Astrocyte (in vitro differentiated cells and primary cell): ENCODE results near the gene MIDN. TPM values are rescaled to one million over a fixed set of nuclear protein-coding genes. Genes with fewer than 3 reads are reported as not detected.

ENCODE experiments used
- DNase-seq: peaks from one replicate; pipeline ENCODE4 v3.0.0-alpha.2; 2010; ENCODE audit warnings: low read depth
- FAIRE-seq: peaks from 2 replicates; lab custom pipeline; 2011; peaks lifted over from hg19 to GRCh38; lab: Jason Lieb, UNC
- H2AFZ ChIP-seq: 2 replicates; pipeline ENCODE4 v1.6.0; 2012; ENCODE audit warnings: low read depth, low read length, inconsistent platforms
- H3K27ac ChIP-seq: 2 replicates; pipeline ENCODE4 v1.5.1; 2011; ENCODE audit warnings: low read depth, low read length, inconsistent platforms
- H3K27me3 ChIP-seq: 2 replicates; pipeline ENCODE4 v1.6.0; 2011; ENCODE audit warnings: low read length, inconsistent platforms; ENCODE audit not compliant: insufficient read depth
- H3K36me3 ChIP-seq: 2 replicates; pipeline ENCODE4 v1.5.1; 2011; ENCODE audit warnings: low read length, inconsistent platforms; ENCODE audit not compliant: insufficient read depth
- H3K4me1 ChIP-seq: 2 replicates; pipeline ENCODE4 v1.5.1; 2011; ENCODE audit warnings: low read length, inconsistent platforms; ENCODE audit not compliant: insufficient read depth
- H3K4me2 ChIP-seq: 2 replicates; pipeline ENCODE4 v1.6.0; 2012; ENCODE audit warnings: low read length, inconsistent platforms
- H3K4me3 ChIP-seq: 2 replicates; pipeline ENCODE4 v1.5.1; 2011; ENCODE audit warnings: low read depth, mild to moderate bottlenecking, low read length, inconsistent platforms; ENCODE audit not compliant: insufficient read depth
- H3K79me2 ChIP-seq: 2 replicates; pipeline ENCODE4 v1.6.0; 2012; ENCODE audit warnings: mild to moderate bottlenecking, low read length, inconsistent platforms; ENCODE audit not compliant: insufficient read depth
- H3K9ac ChIP-seq: 2 replicates; pipeline ENCODE4 v1.6.0; 2012; ENCODE audit warnings: mild to moderate bottlenecking, low read length, inconsistent platforms
- H3K9me3 ChIP-seq: 2 replicates; pipeline ENCODE4 v1.5.1; 2012; ENCODE audit warnings: low read depth, mild to moderate bottlenecking, low read length, inconsistent platforms; ENCODE audit not compliant: insufficient read depth
- H4K20me1 ChIP-seq: 2 replicates; pipeline ENCODE4 v1.6.0; 2012; ENCODE audit warnings: low read length, inconsistent platforms; ENCODE audit not compliant: insufficient read depth
- H3K27ac Mint-ChIP-seq: one replicate; pipeline ENCODE4 v1.8.0; 2021; ENCODE audit warnings: mild to moderate bottlenecking, mixed read lengths; ENCODE audit not compliant: unreplicated experiment
- H3K27me3 Mint-ChIP-seq: one replicate; pipeline ENCODE4 v1.8.0; 2021; ENCODE audit warnings: low read depth, mixed read lengths; ENCODE audit not compliant: unreplicated experiment
- H3K36me3 Mint-ChIP-seq: one replicate; pipeline ENCODE4 v1.8.0; 2021; ENCODE audit warnings: low read depth, mixed read lengths; ENCODE audit not compliant: unreplicated experiment
- H3K4me1 Mint-ChIP-seq: one replicate; pipeline ENCODE4 v1.8.0; 2021; ENCODE audit warnings: low read depth, mixed read lengths; ENCODE audit not compliant: unreplicated experiment
- H3K4me3 Mint-ChIP-seq: one replicate; pipeline ENCODE4 v1.8.0; 2021; ENCODE audit warnings: mild to moderate bottlenecking, moderate library complexity, mixed read lengths; ENCODE audit not compliant: unreplicated experiment
- H3K9me3 Mint-ChIP-seq: one replicate; pipeline ENCODE4 v1.8.0; 2021; ENCODE audit warnings: mild to moderate bottlenecking, mixed read lengths; ENCODE audit not compliant: unreplicated experiment
- EZH2 ChIP-seq: IDR thresholded peaks from 2 replicates; pipeline ENCODE4 v1.6.1; 2012; ENCODE audit warnings: mild to moderate bottlenecking, low read length, inconsistent platforms; ENCODE audit not compliant: insufficient read depth
- total RNA-seq: library from RNA; stranded (reverse); gene quantifications from 2 replicates; pipeline ENCODE4 v1.2.1, GENCODE V29; 2021
- TF ChIP-seq, protein P1 (sequence below): IDR thresholded peaks from 2 replicates; pipeline ENCODE4 v1.5.1; 2011; ENCODE audit warnings: low read depth, mild to moderate bottlenecking, inconsistent platforms, low read length, moderate library complexity; ENCODE audit not compliant: insufficient read depth

The MIDN gene
- total RNA-seq, 1 donor from 2014 or later: 141 TPM

DNA sequence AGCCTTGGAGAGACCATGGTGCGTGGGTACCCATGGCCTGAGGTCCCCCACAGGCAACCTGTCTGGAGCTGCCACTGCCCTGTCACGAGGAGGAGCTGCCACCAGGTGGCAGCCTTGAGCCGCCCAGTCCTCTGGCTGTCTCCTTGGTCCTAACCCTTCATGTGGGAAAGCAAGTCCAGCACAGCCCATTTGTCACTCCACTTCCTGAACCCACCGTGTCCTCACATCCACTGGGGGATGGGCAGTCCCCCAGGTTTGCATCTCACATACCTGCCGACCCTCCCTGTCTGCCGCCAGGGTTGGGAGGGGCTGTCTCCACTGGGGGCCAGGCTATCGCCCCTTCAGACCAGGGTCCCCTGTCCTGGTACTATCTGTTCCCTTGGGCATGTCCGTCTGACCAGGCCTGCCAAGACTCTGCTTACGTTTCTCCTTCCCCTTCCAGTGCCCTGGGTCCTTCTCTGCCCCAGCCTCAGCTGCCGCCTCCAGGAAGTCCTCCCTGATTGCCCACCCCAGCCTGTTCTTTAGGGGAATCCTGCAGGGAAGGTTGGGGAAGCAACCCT lies 31.5 kb downstream of the MIDN start:
- no peak overlapping the region for H3K4me3 ChIP-seq
- peaks cover 5% of the 10 kb centered on the region for H3K36me3 ChIP-seq
- H3K27ac ChIP-seq: no peak overlapping the region
- H2AFZ ChIP-seq: no peak overlapping the region
- H3K9ac ChIP-seq: no peak overlapping the region
- peak; percentile 42 for DNase-seq
- peaks cover 13% of the 10 kb centered on the region for H3K4me1 ChIP-seq
- H3K4me2 ChIP-seq: no peak overlapping the region
- H3K27me3 ChIP-seq: peaks cover 7% of the 10 kb centered on the region
- Mint-ChIP-seq H3K27ac (no peak overlapping the region), H3K4me3 (no peak overlapping the region), H3K27me3 (peaks cover 6% of the 10 kb centered on the region), H3K4me1 (peaks cover 1% of the 10 kb centered on the region), H3K9me3 (no peaks in the 10 kb centered on the region), H3K36me3 (peaks cover 4% of the 10 kb centered on the region)
- H4K20me1 ChIP-seq: peaks cover 27% of the 10 kb centered on the region
- no peak for TF ChIP-seq EZH2
- TF ChIP-seq, protein P1, sequence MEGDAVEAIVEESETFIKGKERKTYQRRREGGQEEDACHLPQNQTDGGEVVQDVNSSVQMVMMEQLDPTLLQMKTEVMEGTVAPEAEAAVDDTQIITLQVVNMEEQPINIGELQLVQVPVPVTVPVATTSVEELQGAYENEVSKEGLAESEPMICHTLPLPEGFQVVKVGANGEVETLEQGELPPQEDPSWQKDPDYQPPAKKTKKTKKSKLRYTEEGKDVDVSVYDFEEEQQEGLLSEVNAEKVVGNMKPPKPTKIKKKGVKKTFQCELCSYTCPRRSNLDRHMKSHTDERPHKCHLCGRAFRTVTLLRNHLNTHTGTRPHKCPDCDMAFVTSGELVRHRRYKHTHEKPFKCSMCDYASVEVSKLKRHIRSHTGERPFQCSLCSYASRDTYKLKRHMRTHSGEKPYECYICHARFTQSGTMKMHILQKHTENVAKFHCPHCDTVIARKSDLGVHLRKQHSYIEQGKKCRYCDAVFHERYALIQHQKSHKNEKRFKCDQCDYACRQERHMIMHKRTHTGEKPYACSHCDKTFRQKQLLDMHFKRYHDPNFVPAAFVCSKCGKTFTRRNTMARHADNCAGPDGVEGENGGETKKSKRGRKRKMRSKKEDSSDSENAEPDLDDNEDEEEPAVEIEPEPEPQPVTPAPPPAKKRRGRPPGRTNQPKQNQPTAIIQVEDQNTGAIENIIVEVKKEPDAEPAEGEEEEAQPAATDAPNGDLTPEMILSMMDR: peak; percentile 93
- peaks cover 16% of the 10 kb centered on the region for H3K79me2 ChIP-seq
- FAIRE-seq: peak; percentile 94
- H3K9me3 ChIP-seq: no peaks in the 10 kb centered on the region

DNA sequence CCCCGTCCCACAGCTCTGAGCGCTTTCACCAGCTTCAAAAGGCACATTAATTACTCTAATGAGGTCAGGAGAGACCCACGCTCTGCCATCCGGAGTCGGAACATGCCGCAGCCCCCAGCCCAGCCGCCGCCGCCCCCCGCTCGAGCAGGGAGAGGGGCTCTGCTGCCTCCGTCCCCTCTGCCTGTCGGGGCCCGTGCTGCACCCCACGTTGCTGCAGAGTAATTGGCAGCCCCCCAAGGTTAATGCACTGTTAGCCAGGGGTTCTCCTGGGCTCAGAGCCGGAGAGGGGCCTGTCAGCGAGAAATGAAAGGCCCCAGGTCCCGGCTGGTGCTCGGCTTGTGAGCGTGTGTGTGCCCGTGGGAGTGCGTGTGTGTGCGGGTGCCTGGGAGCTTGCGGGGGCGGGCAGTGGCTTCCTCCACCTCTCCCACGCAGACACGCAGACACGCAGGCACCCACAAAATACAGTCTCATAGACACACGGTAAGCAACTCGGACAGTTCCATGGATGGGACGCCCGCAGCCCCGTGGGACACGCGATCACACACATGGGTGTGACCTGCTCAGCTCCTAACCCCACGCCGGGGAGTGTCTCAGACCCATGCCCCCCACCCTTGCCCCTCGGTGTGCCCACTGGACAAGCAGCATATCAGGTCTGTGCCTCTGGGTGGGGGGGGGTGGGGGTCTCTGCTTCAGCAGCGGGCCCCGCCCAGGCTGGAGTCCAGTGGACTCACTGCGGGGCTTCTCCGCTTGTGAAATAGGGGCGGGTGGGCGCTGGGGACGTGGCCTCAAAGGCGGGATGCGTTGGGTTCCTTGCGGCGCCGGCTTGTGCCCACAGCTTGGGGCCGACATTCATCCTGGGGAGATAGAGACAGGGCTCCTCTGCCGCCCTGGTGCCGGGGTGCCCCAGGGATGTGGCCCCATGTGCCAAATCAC lies 32.5 kb downstream of the MIDN start:
- Histone ChIP-seq H3K4me1 (peaks cover 9% of the 10 kb centered on the region), H4K20me1 (peaks cover 30% of the 10 kb centered on the region), H3K27me3 (peaks cover 11% of the 10 kb centered on the region), H2AFZ (no peak overlapping the region), H3K4me3 (no peak overlapping the region), H3K27ac (no peak overlapping the region), H3K4me2 (no peak overlapping the region), H3K9me3 (no peaks in the 10 kb centered on the region), H3K9ac (no peak overlapping the region), H3K79me2 (peaks cover 15% of the 10 kb centered on the region), H3K36me3 (peaks cover 5% of the 10 kb centered on the region)
- FAIRE-seq (no peak), DNase-seq (no peak)
- Mint-ChIP-seq H3K36me3 (peaks cover 4% of the 10 kb centered on the region), H3K27ac (peak overlapping the region; percentile 77), H3K4me1 (peaks cover 1% of the 10 kb centered on the region), H3K4me3 (peak overlapping the region; percentile 66), H3K9me3 (no peaks in the 10 kb centered on the region), H3K27me3 (peaks cover 6% of the 10 kb centered on the region)
- no peak for TF ChIP-seq EZH2
- TF ChIP-seq, protein P1: no peak
